Activated CD4-positive, alpha-beta T cell treated with anti-CD3 and anti-CD28 coated beads for 36 hours (primary cell): ENCODE data around the gene CCDC6. TPM values are rescaled to one million over a fixed set of nuclear protein-coding genes. Genes with fewer than 3 reads are reported as not detected.

Experiments used
- ATAC-seq: fragments of 200-7000 bp; cut with Tn5 transposase; one replicate; pipeline ENCODE4 v1.10.0; 2021; ENCODE audit warnings: mild to moderate bottlenecking, moderate library complexity
- CTCF ChIA-PET: fragments of 350-600 bp; sonication (Branson Sonifier 250); formaldehyde crosslinking; loops from one replicate; lab custom pipeline; 2021; ENCODE audit warnings: antibody characterized with exemption; lab: Charles Lee
- POLR2A ChIA-PET: fragments of 350-600 bp; sonication (Branson Sonifier 250); formaldehyde crosslinking; loops from one replicate; lab custom pipeline; 2021; ENCODE audit warnings: antibody characterized with exemption, inconsistent platforms; lab: Charles Lee
- DNase-seq: peaks from one replicate; pipeline ENCODE4 v3.0.0-alpha.2; 2020
- H3K27ac Mint-ChIP-seq: one replicate; pipeline ENCODE4 v1.8.0; 2021; ENCODE audit warnings: mixed read lengths
- H3K27me3 Mint-ChIP-seq: one replicate; pipeline ENCODE4 v1.8.0; 2021; ENCODE audit warnings: mixed read lengths
- H3K36me3 Mint-ChIP-seq: one replicate; pipeline ENCODE4 v1.8.0; 2021; ENCODE audit warnings: low read depth, mixed read lengths
- H3K4me1 Mint-ChIP-seq: one replicate; pipeline ENCODE4 v1.8.0; 2021; ENCODE audit warnings: mixed read lengths
- H3K4me3 Mint-ChIP-seq: one replicate; pipeline ENCODE4 v1.8.0; 2021; ENCODE audit warnings: mild to moderate bottlenecking, moderate library complexity, mixed read lengths
- H3K9me3 Mint-ChIP-seq: one replicate; pipeline ENCODE4 v1.8.0; 2021; ENCODE audit warnings: low read depth, mixed read lengths
- intact Hi-C, 2 experiments: fragments of 100-400 bp; cut with DNase I in 1 of 2; cut with micrococcal nuclease in 1 of 2; formaldehyde crosslinking; loops; one replicate each; pipeline versions ENCODE4 v1.14.2 to v1.15.1; 2022 to 2024; cut with DNase I, micrococcal nuclease
- total RNA-seq, 2 experiments: library from RNA; stranded (reverse); gene quantifications; one replicate each; pipeline ENCODE4 v1.2.3, GENCODE V29; 2021

Gene CCDC6
- total RNA-seq, 2 experiments from 2014 or later, result 49.7 to 53.0 TPM

- ChIA-PET POLR2A (interaction anchor here (0.6 to 1.0 kb wide), 2 partner anchors 13 to 29 kb away, joined by 3 to 5 read pairs; no protein-coding TSS in a partner anchor), CTCF (interaction anchor here (0.6 to 2.1 kb wide), 4 partner anchors 11 to 76 kb away, joined by 3 to 8 read pairs (median 4); no protein-coding TSS in a partner anchor)
- no peaks in the 10 kb centered on the region for H3K27me3 Mint-ChIP-seq
- H3K9me3 Mint-ChIP-seq, result no peaks in the 10 kb centered on the region
- no peak for DNase-seq
- intact Hi-C loops, result loop anchor here in 1 of 2 experiments (10.0 kb wide), 1 partner anchor 202 kb away; no protein-coding TSS in a partner anchor
- no peak overlapping the region for H3K4me3 Mint-ChIP-seq
- peak overlapping the region; percentile 60 for H3K27ac Mint-ChIP-seq
- peaks cover 34% of the 10 kb centered on the region for H3K36me3 Mint-ChIP-seq
- ATAC-seq, result no peak
- H3K4me1 Mint-ChIP-seq, result peaks cover 43% of the 10 kb centered on the region
Measured at GRCh38 chr10:59832506-59832905, 73.8 kb downstream of the CCDC6 start.

- peaks cover 37% of the 10 kb centered on the region for H3K36me3 Mint-ChIP-seq
- ChIA-PET CTCF (interaction anchor here (0.6 to 2.1 kb wide), 7 partner anchors 11 to 206 kb away, joined by 3 to 9 read pairs (median 4); no protein-coding TSS in a partner anchor), POLR2A (interaction anchor here (1.0 kb wide), 1 partner anchor 14 kb away, joined by 3 read pairs; no protein-coding TSS in a partner anchor)
- intact Hi-C loops, result loop anchor here (2.0 to 10.0 kb wide), 2 partner anchors 75 to 203 kb away; partner anchors contain the start of gene CCDC6 (in 2 of the 2)
- no peaks in the 10 kb centered on the region for H3K9me3 Mint-ChIP-seq
- H3K4me3 Mint-ChIP-seq, result no peak overlapping the region
- no peaks in the 10 kb centered on the region for H3K27me3 Mint-ChIP-seq
- ATAC-seq, result no peak
- H3K4me1 Mint-ChIP-seq, result peaks cover 42% of the 10 kb centered on the region
- peak overlapping the region; percentile 60 for H3K27ac Mint-ChIP-seq
- DNase-seq, result no peak
Measured at GRCh38 chr10:59831658-59832503, 74.5 kb downstream of the CCDC6 start.

- H3K27ac Mint-ChIP-seq, result no peak overlapping the region
- peak; percentile 44 for DNase-seq
- peaks cover 40% of the 10 kb centered on the region for H3K4me1 Mint-ChIP-seq
- H3K9me3 Mint-ChIP-seq, result no peaks in the 10 kb centered on the region
- no peaks in the 10 kb centered on the region for H3K27me3 Mint-ChIP-seq
- ChIA-PET CTCF (interaction anchor here (0.5 to 2.1 kb wide), 14 partner anchors 14 to 1117 kb away, joined by 3 to 9 read pairs (median 4); no protein-coding TSS in a partner anchor), POLR2A (no interaction called here)
- H3K4me3 Mint-ChIP-seq, result no peak overlapping the region
- intact Hi-C loops, result loop anchor here (2.0 to 10.0 kb wide), 2 partner anchors 76 to 204 kb away; partner anchors contain the start of gene CCDC6 (in 2 of the 2)
- peaks cover 48% of the 10 kb centered on the region for H3K36me3 Mint-ChIP-seq
- no peak for ATAC-seq
Measured at GRCh38 chr10:59830601-59831259, 75.6 kb downstream of the CCDC6 start.

- peak; percentile 77 for ATAC-seq
- Mint-ChIP-seq H3K27ac (peak overlapping the region; percentile 27), H3K36me3 (peaks cover 54% of the 10 kb centered on the region)
Measured at GRCh38 chr10:59829601-59830000, 76.8 kb downstream of the CCDC6 start.

GRCh38 chr10:59829024-59829423 is 77.3 kb downstream of the CCDC6 start:
- Mint-ChIP-seq H3K4me1 (peaks cover 34% of the 10 kb centered on the region), H3K27me3 (no peaks in the 10 kb centered on the region), H3K4me3 (no peak overlapping the region), H3K36me3 (peaks cover 59% of the 10 kb centered on the region), H3K9me3 (no peaks in the 10 kb centered on the region), H3K27ac (peak overlapping the region; percentile 27)
- ChIA-PET CTCF (interaction anchor here (0.7 to 1.3 kb wide), 4 partner anchors 9 to 203 kb away, joined by 3 to 4 read pairs (median 3); no protein-coding TSS in a partner anchor), POLR2A (no interaction called here)
- intact Hi-C loops, result loop anchor here in 1 of 2 experiments (1.0 kb wide), 1 partner anchor 52 kb away; no protein-coding TSS in a partner anchor
- DNase-seq (no peak), ATAC-seq (no peak)

More at GRCh38 chr10:59829601-59830000, 76.8 kb downstream of the CCDC6 start:
- H3K4me3 Mint-ChIP-seq, result no peak overlapping the region
- intact Hi-C loops, result loop anchor here in 1 of 2 experiments (1.0 kb wide), 1 partner anchor 52 kb away; no protein-coding TSS in a partner anchor
- CTCF ChIA-PET, result no interaction called here
- H3K27me3 Mint-ChIP-seq, result no peaks in the 10 kb centered on the region
- H3K4me1 Mint-ChIP-seq, result peaks cover 31% of the 10 kb centered on the region
- no peak for DNase-seq
- no peaks in the 10 kb centered on the region for H3K9me3 Mint-ChIP-seq
- POLR2A ChIA-PET, result no interaction called here

GRCh38 chr10:59825932-59826331 is 80.4 kb downstream of the CCDC6 start:
- Mint-ChIP-seq H3K4me1 (peaks cover 39% of the 10 kb centered on the region), H3K9me3 (no peaks in the 10 kb centered on the region), H3K36me3 (peaks cover 45% of the 10 kb centered on the region), H3K27ac (no peak overlapping the region), H3K27me3 (no peaks in the 10 kb centered on the region), H3K4me3 (no peak overlapping the region)
- ATAC-seq (no peak), DNase-seq (no peak)
- intact Hi-C loops, result no loop called here
- POLR2A ChIA-PET, result no interaction called here
- CTCF ChIA-PET, result interaction anchor here (1.8 kb wide), 1 partner anchor 9 kb away, joined by 5 read pairs; no protein-coding TSS in a partner anchor

DNA sequence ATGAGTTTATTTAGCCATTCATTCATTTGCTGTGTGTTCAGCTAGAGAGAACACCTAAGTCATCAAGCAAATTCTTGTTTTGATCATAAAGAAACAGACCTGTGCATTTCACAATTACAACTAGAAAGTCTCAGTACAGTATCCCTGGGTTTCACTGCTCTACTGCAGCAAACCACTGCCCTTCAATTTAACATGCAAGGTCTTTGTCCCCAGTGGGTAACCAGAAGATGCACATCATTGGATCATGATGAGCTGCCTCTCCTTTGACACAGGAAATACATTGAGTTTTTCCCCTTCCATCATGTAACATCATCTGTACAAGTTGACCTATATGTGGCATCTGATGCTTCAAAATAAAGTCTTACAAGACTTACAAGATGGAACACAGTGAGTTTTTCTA is 82.6 kb downstream of the CCDC6 start:
- ATAC-seq (peak; percentile 33), DNase-seq (no peak)
- intact Hi-C loops, result no loop called here
- POLR2A ChIA-PET, result no interaction called here
- Mint-ChIP-seq H3K27me3 (no peaks in the 10 kb centered on the region), H3K4me3 (no peak overlapping the region), H3K27ac (no peak overlapping the region), H3K36me3 (peaks cover 34% of the 10 kb centered on the region), H3K4me1 (peaks cover 43% of the 10 kb centered on the region), H3K9me3 (no peaks in the 10 kb centered on the region)
- CTCF ChIA-PET, result interaction anchor here (1.0 to 1.3 kb wide), 2 partner anchors 8 to 14 kb away, joined by 3 to 4 read pairs; no protein-coding TSS in a partner anchor

GRCh38 chr10:59823111-59823510 is 83.2 kb downstream of the CCDC6 start:
- H3K36me3 Mint-ChIP-seq, result peaks cover 36% of the 10 kb centered on the region
- no peak overlapping the region for H3K4me3 Mint-ChIP-seq
- no peaks in the 10 kb centered on the region for H3K9me3 Mint-ChIP-seq
- CTCF ChIA-PET, result interaction anchor here (0.7 to 1.0 kb wide), 2 partner anchors 7 to 28 kb away, joined by 4 to 6 read pairs; no protein-coding TSS in a partner anchor
- DNase-seq, result no peak
- POLR2A ChIA-PET, result no interaction called here
- ATAC-seq, result no peak
- H3K27me3 Mint-ChIP-seq, result no peaks in the 10 kb centered on the region
- H3K27ac Mint-ChIP-seq, result no peak overlapping the region
- intact Hi-C loops, result no loop called here
- peaks cover 42% of the 10 kb centered on the region for H3K4me1 Mint-ChIP-seq

DNA sequence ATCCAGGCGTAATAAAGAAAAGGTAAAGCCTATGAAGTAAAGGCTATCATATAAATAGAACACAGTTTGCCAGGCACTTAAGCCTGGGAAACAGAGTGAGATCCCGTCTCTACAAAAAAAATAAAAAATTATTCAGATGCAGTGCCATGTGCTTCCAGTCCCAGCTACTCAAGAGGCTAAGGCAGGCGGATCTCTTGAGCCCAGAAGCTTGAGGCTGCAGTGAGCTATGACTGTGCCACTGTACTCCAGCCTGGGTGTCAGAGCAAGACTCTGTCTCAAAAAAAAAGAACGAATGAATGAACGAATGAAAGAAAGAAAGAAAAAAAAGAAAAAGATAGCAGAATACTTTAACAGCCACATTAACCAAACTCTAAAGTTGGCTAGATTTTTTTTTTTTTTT is 85.9 kb downstream of the CCDC6 start:
- intact Hi-C loops, result no loop called here
- Mint-ChIP-seq H3K27me3 (no peaks in the 10 kb centered on the region), H3K4me3 (no peak overlapping the region), H3K4me1 (peaks cover 40% of the 10 kb centered on the region), H3K9me3 (no peaks in the 10 kb centered on the region), H3K36me3 (peaks cover 25% of the 10 kb centered on the region), H3K27ac (no peak overlapping the region)
- ATAC-seq (no peak), DNase-seq (no peak)
- POLR2A ChIA-PET, result no interaction called here
- CTCF ChIA-PET, result interaction anchor here (0.6 kb wide), 1 partner anchor 149 kb away, joined by 3 read pairs; no protein-coding TSS in a partner anchor

DNA sequence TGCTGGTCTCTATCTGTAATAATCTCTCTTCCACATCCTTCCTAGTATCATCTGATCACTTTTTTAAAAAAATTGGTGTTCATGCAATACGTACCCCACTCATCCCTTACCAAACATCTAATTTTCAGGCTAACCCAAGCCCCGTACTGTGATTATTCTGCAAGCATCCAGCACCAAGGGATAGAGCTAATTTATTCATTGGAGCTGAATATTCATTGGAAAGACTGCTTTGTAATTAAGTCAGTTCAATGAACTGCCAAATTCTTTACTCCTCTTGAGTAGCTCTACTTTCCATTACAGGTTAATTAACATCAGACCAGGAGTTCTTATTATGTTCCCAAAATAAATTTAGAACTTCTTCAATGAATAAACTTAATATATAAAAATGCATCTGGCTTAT is 86.7 kb downstream of the CCDC6 start:
- no peak for DNase-seq
- POLR2A ChIA-PET, result interaction anchor here (1.2 kb wide), 1 partner anchor 85 kb away, joined by 3 read pairs; no protein-coding TSS in a partner anchor
- ATAC-seq, result no peak
- Mint-ChIP-seq H3K27ac (no peak overlapping the region), H3K4me1 (peaks cover 44% of the 10 kb centered on the region), H3K4me3 (no peak overlapping the region), H3K27me3 (no peaks in the 10 kb centered on the region), H3K36me3 (peaks cover 25% of the 10 kb centered on the region), H3K9me3 (no peaks in the 10 kb centered on the region)
- CTCF ChIA-PET, result interaction anchor here (0.6 to 1.4 kb wide), 5 partner anchors 8 to 212 kb away, joined by 3 to 4 read pairs (median 3); no protein-coding TSS in a partner anchor
- intact Hi-C loops, result no loop called here
